AG09319 (cell line): ENCODE measurements around the gene SPATA32.

Experiments used
- DNase-seq: peaks from one replicate; pipeline ENCODE4 v3.0.0-alpha.2; 2010; ENCODE audit warnings: low read depth; ENCODE audit errors: extremely low read depth
- CTCF ChIP-seq: IDR thresholded peaks from 2 replicates; pipeline ENCODE4 v1.5.1; 2011; ENCODE audit warnings: low read depth, mild to moderate bottlenecking, inconsistent platforms, low read length, moderate library complexity

Gene SPATA32

DNA sequence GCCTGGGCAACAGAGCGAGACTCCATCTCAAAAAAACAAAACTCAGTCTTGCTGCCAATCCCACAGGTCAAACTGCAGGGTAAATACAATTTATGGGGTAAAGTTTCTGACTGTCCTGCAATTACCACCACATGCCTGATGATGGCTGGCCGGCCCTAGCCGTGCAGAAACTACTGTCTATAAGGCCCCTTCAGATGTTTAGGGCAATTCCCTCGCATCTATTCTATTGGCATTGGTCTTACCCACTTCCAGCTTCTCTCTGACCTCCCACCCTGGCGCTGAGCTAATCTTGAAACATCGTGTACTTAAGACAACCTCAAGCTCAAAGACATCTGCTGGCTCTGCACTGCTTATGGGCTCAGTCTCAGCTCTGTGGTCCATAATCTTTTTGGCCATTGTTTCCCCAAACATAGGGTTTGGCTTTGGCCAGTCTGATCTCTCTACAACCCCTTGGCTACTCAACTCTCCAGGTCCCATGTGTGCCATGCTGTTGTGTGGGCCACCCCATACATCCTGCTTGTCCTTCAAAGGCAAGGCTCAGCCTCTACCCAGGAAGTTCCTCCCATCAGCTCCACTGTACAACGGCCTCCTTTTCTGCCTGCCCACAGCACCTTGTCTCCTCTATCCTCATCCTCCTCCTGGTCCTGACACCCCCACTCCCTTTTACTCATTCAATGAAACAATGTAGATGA is 38.3 kb upstream of the SPATA32 start:
- DNase-seq, result no peak
- TF ChIP-seq CTCF, result no peak

DNA sequence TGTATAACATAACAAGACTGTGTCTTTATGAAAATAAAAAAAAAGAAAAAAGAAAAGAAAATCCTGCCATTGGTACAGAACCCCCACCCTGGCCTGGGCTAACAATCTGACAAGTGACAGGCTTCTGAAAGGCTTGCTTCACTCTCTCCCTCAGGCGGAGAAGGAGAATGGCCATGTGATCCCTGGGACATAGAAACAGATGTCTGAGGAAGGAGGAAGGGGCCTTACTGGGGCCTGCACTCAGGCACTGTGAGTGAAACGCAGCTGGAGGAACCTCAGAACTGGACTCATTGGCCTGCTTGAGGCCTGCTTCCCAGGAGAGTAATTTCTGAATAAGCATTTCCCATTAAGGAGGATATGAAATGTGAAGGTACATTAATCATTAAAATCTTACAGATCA is 37.5 kb upstream of the SPATA32 start:
- no peak for DNase-seq
- no peak for TF ChIP-seq CTCF

- DNase-seq, result no peak
- no peak for TF ChIP-seq CTCF
These were observed 36.8 kb upstream of the SPATA32 start for GRCh38 chr17:45298546-45299285.

GRCh38 chr17:45296833-45297124 is 34.9 kb upstream of the SPATA32 start:
- TF ChIP-seq CTCF, result no peak

DNA sequence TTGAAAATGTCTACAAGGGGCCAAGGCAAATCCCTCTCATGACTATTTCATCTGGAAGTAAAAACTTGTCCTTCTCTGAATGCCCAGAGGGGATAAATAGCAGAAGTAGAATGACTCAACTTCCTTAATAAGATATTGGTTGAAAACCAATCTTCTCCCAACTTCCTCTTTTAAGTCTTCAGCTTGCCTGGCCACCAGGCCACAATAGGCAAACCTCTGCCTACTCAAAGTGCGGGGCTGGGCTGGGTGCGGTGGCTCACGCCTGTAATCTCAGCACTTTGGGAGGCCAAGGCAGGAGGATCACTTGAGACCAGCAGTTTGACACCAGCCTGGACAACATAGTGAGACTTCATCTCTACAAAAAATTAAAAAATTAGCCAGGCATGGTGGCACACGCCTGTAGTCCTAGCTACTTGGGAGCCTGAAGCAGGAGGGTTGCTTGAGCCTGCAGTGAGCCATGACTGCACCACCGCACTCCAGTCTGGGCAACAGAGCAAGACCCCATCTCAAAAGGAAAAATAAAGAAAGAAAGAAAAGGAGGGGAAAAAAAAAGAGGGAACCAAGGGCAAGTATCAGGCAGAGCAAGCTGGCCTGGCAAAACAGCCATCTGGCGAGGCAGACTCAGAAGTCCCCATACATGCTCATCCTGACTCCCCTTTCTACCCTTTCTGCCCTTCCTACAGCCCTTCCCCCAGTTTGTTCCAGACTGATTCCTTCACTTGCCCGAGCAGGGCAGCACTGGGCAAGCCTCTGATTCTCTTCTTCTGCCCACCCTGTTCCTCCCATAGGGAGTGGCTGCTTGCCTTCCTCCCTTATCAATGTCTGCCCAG is 34.3 kb upstream of the SPATA32 start:
- TF ChIP-seq CTCF, result no peak

More at GRCh38 chr17:45296833-45297124, 34.9 kb upstream of the SPATA32 start:
- no peak for DNase-seq

GRCh38 chr17:45294506-45294905 is 32.6 kb upstream of the SPATA32 start:
- TF ChIP-seq CTCF, result no peak
- DNase-seq, result peak; percentile 49

More for the DNA sequence above, 34.3 kb upstream of the SPATA32 start:
- DNase-seq, result no peak
